Suprapubic skin (tissue), 4 donors: Measurements from ENCODE around the gene PLOD2.

Source experiments
- CTCF ChIP-seq, 2 donors: fragments of 200-600 bp in 1 of 2; fragments of 450-650 bp in 1 of 2; sonication (generic) in 1 of 2; IDR thresholded peaks; one replicate each; pipeline ENCODE4 v1.5.1; 2016 to 2019; ENCODE audit warnings: antibody characterized with exemption in 2 of 2, mild to moderate bottlenecking in 1 of 2, moderate library complexity in 1 of 2
- EP300 ChIP-seq: sonication (generic); formaldehyde crosslinking; IDR thresholded peaks from one replicate; pipeline ENCODE4 v1.6.1; 2017; ENCODE audit warnings: antibody characterized with exemption
- POLR2A ChIP-seq, 2 donors: fragments of 450-650 bp; IDR thresholded peaks; one replicate each; pipeline ENCODE4 v1.6.1; 2017; ENCODE audit warnings: antibody characterized with exemption in 2 of 2, mild to moderate bottlenecking in 2 of 2, moderate library complexity in 2 of 2
- POLR2AphosphoS5 ChIP-seq, 3 donors: sonication (generic); formaldehyde crosslinking; IDR thresholded peaks; one replicate each; pipeline ENCODE4 v1.6.1; 2017; ENCODE audit warnings: antibody characterized with exemption in 3 of 3

GRCh38 chr3:146071632-146072031, 89.4 kb downstream of the PLOD2 start:
- no peak for TF ChIP-seq CTCF (IDR thresholded peaks at IDR 0.05)
- TF ChIP-seq POLR2AphosphoS5 (IDR thresholded peaks at IDR 0.05): no peak
- TF ChIP-seq EP300: no peak
- TF ChIP-seq POLR2A (IDR thresholded peaks at IDR 0.05): no peak
